HepG2 (cell line): ENCODE measurements around the gene ANTXR1.

Experiments used
- FOXK2 ChIP-seq: fragments of 450-650 bp; IDR thresholded peaks from 2 replicates; pipeline ENCODE4 v1.6.1; 2016
- HDAC6 ChIP-seq: fragments of 200-600 bp; sonication (generic); IDR thresholded peaks from 2 replicates; pipeline ENCODE4 v1.7.0; 2017; ENCODE audit warnings: mild to moderate bottlenecking, antibody characterized with exemption, low read length, low read depth
- IRF2 ChIP-seq: IDR thresholded peaks from 2 replicates; pipeline ENCODE4 v1.6.1; 2018; ENCODE audit warnings: missing genetic modification reagents, missing compliant biosample characterization
- NR2F6 ChIP-seq, 2 experiments: IDR thresholded peaks; 2 replicates each; pipeline ENCODE4 v1.6.1; 2016; ENCODE audit warnings: antibody characterized with exemption in 1 of 2, mild to moderate bottlenecking in 1 of 2
- POLR2A ChIP-seq, 2 experiments: IDR thresholded peaks; 2 replicates each; pipeline ENCODE4 v1.6.1; 2011; ENCODE audit warnings: low read depth in 2 of 2, low read length in 2 of 2, mild to moderate bottlenecking in 1 of 2, moderate library complexity in 1 of 2; ENCODE audit not compliant: insufficient read depth in 1 of 2
- SMAD1 ChIP-seq: sonication (generic); formaldehyde crosslinking; IDR thresholded peaks from 2 replicates; pipeline ENCODE4 v1.4.0; 2020; ENCODE audit warnings: missing genetic modification reagents, low read depth, mild to moderate bottlenecking, borderline replicate concordance
- TAF1 ChIP-seq: sonication (generic); formaldehyde crosslinking; IDR thresholded peaks from 2 replicates; pipeline ENCODE4 v1.4.0; 2020; ENCODE audit warnings: missing genetic modification reagents
- ZNF670 ChIP-seq: sonication (generic); formaldehyde crosslinking; IDR thresholded peaks from 2 replicates; pipeline ENCODE4 v1.8.0; 2022; ENCODE audit warnings: mild to moderate bottlenecking, missing genetic modification reagents, borderline replicate concordance
- ZNF713 ChIP-seq: sonication (generic); formaldehyde crosslinking; IDR thresholded peaks from 2 replicates; pipeline ENCODE4 v1.4.0; 2020; ENCODE audit warnings: mild to moderate bottlenecking, missing genetic modification reagents
- TF ChIP-seq, protein P1 (sequence below): sonication (generic); formaldehyde crosslinking; IDR thresholded peaks from 2 replicates; pipeline ENCODE4 v1.4.0; 2020; ENCODE audit warnings: mild to moderate bottlenecking, missing genetic modification reagents
- TF ChIP-seq, protein P2 (sequence below): IDR thresholded peaks from 2 replicates; pipeline ENCODE4 v1.6.1; 2016; ENCODE audit warnings: low read depth, borderline replicate concordance
- TF ChIP-seq, protein P3 (sequence below): sonication (generic); formaldehyde crosslinking; IDR thresholded peaks from 2 replicates; pipeline ENCODE4 v1.4.0; 2020; ENCODE audit warnings: missing genetic modification reagents
- TF ChIP-seq, protein P4 (sequence below): sonication (generic); formaldehyde crosslinking; IDR thresholded peaks from 2 replicates; pipeline ENCODE4 v1.5.0; 2020; ENCODE audit warnings: mild to moderate bottlenecking, missing genetic modification reagents, moderate library complexity
- TF ChIP-seq, protein P5 (sequence below): sonication (generic); formaldehyde crosslinking; IDR thresholded peaks from 2 replicates; pipeline ENCODE4 v1.4.0; 2020; ENCODE audit warnings: missing genetic modification reagents, mild to moderate bottlenecking, borderline replicate concordance

DNA sequence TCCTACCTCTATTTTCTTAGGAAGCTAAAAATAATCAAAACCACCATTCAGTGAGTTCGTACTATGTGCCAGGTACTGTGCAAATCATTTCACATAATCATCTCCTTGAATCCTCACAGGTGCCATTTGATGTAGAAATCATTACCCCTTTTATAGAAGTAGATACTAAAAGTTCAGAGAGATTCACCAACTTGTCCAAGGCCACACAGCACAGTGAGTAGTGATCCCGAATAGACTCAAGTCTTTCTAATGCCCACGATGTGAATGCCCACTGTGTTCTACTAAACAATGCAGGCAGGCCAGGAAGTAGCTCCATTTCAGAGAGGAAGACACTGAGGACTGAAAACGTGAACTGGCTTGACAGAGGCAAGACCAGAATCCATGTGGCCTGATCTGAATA, 68.8 kb downstream of the ANTXR1 start:
- TF ChIP-seq ZNF713 (CRISPR knock-in tag) = no peak
- no peak for TF ChIP-seq SMAD1 (CRISPR knock-in tag)
- TF ChIP-seq, protein P1, sequence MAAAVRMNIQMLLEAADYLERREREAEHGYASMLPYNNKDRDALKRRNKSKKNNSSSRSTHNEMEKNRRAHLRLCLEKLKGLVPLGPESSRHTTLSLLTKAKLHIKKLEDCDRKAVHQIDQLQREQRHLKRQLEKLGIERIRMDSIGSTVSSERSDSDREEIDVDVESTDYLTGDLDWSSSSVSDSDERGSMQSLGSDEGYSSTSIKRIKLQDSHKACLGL = no peak
- no peak for TF ChIP-seq FOXK2
- TF ChIP-seq POLR2A (IDR thresholded peaks at IDR 0.05; ENCODE audit: insufficient read depth in 1 of 2, low read depth in 2 of 2, low read length in 2 of 2) = no peak
- TF ChIP-seq, protein P2, sequence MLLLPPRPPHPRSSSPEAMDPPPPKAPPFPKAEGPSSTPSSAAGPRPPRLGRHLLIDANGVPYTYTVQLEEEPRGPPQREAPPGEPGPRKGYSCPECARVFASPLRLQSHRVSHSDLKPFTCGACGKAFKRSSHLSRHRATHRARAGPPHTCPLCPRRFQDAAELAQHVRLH = no peak
- TF ChIP-seq IRF2 (CRISPR knock-in tag) = no peak
- no peak for TF ChIP-seq NR2F6 (IDR thresholded peaks at IDR 0.05)
- no peak for TF ChIP-seq NR2F6 (CRISPR knock-in tag; IDR thresholded peaks at IDR 0.05)
- no peak for TF ChIP-seq ZNF670 (CRISPR knock-in tag)
- TF ChIP-seq, protein P3, sequence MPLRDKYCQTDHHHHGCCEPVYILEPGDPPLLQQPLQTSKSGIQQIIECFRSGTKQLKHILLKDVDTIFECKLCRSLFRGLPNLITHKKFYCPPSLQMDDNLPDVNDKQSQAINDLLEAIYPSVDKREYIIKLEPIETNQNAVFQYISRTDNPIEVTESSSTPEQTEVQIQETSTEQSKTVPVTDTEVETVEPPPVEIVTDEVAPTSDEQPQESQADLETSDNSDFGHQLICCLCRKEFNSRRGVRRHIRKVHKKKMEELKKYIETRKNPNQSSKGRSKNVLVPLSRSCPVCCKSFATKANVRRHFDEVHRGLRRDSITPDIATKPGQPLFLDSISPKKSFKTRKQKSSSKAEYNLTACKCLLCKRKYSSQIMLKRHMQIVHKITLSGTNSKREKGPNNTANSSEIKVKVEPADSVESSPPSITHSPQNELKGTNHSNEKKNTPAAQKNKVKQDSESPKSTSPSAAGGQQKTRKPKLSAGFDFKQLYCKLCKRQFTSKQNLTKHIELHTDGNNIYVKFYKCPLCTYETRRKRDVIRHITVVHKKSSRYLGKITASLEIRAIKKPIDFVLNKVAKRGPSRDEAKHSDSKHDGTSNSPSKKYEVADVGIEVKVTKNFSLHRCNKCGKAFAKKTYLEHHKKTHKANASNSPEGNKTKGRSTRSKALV (CRISPR knock-in tag) = no peak
- TF ChIP-seq, protein P4, sequence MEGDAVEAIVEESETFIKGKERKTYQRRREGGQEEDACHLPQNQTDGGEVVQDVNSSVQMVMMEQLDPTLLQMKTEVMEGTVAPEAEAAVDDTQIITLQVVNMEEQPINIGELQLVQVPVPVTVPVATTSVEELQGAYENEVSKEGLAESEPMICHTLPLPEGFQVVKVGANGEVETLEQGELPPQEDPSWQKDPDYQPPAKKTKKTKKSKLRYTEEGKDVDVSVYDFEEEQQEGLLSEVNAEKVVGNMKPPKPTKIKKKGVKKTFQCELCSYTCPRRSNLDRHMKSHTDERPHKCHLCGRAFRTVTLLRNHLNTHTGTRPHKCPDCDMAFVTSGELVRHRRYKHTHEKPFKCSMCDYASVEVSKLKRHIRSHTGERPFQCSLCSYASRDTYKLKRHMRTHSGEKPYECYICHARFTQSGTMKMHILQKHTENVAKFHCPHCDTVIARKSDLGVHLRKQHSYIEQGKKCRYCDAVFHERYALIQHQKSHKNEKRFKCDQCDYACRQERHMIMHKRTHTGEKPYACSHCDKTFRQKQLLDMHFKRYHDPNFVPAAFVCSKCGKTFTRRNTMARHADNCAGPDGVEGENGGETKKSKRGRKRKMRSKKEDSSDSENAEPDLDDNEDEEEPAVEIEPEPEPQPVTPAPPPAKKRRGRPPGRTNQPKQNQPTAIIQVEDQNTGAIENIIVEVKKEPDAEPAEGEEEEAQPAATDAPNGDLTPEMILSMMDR = no peak
- no peak for TF ChIP-seq TAF1
- no peak for TF ChIP-seq HDAC6
- TF ChIP-seq, protein P5, sequence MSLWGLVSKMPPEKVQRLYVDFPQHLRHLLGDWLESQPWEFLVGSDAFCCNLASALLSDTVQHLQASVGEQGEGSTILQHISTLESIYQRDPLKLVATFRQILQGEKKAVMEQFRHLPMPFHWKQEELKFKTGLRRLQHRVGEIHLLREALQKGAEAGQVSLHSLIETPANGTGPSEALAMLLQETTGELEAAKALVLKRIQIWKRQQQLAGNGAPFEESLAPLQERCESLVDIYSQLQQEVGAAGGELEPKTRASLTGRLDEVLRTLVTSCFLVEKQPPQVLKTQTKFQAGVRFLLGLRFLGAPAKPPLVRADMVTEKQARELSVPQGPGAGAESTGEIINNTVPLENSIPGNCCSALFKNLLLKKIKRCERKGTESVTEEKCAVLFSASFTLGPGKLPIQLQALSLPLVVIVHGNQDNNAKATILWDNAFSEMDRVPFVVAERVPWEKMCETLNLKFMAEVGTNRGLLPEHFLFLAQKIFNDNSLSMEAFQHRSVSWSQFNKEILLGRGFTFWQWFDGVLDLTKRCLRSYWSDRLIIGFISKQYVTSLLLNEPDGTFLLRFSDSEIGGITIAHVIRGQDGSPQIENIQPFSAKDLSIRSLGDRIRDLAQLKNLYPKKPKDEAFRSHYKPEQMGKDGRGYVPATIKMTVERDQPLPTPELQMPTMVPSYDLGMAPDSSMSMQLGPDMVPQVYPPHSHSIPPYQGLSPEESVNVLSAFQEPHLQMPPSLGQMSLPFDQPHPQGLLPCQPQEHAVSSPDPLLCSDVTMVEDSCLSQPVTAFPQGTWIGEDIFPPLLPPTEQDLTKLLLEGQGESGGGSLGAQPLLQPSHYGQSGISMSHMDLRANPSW (CRISPR knock-in tag) = no peak
